ENCODE results near the gene GNB3. TPM values are rescaled to one million over a fixed set of nuclear protein-coding genes. Genes with fewer than 3 reads are reported as not detected.

Gene GNB3
- total RNA-seq, 1 experiment from 2014 or later, result 0.21 TPM

DNA sequence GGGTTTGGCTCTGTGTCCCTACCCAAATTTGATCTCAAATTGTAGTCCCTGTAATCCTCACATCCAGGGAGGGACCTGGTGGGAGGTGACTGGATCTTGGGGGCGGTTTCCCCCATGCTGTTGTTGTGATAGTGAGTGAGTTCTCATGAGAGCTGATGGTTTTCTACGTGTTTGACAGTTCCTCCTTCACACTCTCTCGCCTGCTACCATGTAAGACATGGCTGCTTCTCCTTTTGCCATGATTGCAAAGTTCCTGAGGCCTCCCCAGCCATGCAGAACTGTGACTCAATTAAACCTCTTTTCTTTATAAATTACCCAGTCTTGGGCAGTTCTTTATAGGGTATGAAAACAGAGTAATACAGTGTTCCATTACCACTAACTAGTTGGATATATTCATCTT is 53.6 kb downstream of the GNB3 start:
- no TSS peak for BruUV-seq (replicated peaks)
- Histone ChIP-seq H3K36me3 (ENCODE audit: control insufficient read depth, insufficient read depth, low read length) (no peaks in the 10 kb centered on the region), H3K27ac (ENCODE audit: low read length) (no peak overlapping the region), H3K4me1 (ENCODE audit: control insufficient read depth, insufficient read depth, low read length) (0 out of 2 replicates have a peak, but pooled peaks cover 4% of the 10 kb centered on the region), H3K9me3 (ENCODE audit: control insufficient read depth, insufficient read depth, low read depth, low read length) (no peaks in the 10 kb centered on the region), H3K27me3 (ENCODE audit: control insufficient read depth, insufficient read depth, low read length) (no peaks in the 10 kb centered on the region), H3K4me3 (ENCODE audit: low read depth in 2 of 2, low read length in 2 of 2) (no peak overlapping the region)
- ATAC-seq, result no peak
- ChIA-PET POLR2A (interaction anchor here (0.7 kb wide), 1 partner anchor 23 kb away, joined by 8 read pairs; no protein-coding TSS in a partner anchor), CTCF (interaction anchor here (1.0 kb wide), 1 partner anchor 247 kb away, joined by 8 read pairs; no protein-coding TSS in a partner anchor)
- in situ Hi-C loops (cut with HindIII; ENCODE audit: low pct_unique_long_range_greater_than_20kb, low sequenced_read_pairs) (no loop called here), intact Hi-C loops (cut with micrococcal nuclease; ENCODE audit: unreplicated experiment) (no loop called here)
- no peak for DNase-seq (ENCODE audit: low read depth, low spot score)
- TF ChIP-seq TCF7L2 (IDR thresholded peaks at IDR 0.05; ENCODE audit: low read depth, low read length) (no peak), POLR2AphosphoS5 (IDR thresholded peaks at IDR 0.05; ENCODE audit: low read depth, low read length) (no peak), SIN3A (IDR thresholded peaks at IDR 0.05; ENCODE audit: borderline replicate concordance, insufficient read depth, low read depth, low read length) (no peak)
- TF ChIP-seq, protein P1, sequence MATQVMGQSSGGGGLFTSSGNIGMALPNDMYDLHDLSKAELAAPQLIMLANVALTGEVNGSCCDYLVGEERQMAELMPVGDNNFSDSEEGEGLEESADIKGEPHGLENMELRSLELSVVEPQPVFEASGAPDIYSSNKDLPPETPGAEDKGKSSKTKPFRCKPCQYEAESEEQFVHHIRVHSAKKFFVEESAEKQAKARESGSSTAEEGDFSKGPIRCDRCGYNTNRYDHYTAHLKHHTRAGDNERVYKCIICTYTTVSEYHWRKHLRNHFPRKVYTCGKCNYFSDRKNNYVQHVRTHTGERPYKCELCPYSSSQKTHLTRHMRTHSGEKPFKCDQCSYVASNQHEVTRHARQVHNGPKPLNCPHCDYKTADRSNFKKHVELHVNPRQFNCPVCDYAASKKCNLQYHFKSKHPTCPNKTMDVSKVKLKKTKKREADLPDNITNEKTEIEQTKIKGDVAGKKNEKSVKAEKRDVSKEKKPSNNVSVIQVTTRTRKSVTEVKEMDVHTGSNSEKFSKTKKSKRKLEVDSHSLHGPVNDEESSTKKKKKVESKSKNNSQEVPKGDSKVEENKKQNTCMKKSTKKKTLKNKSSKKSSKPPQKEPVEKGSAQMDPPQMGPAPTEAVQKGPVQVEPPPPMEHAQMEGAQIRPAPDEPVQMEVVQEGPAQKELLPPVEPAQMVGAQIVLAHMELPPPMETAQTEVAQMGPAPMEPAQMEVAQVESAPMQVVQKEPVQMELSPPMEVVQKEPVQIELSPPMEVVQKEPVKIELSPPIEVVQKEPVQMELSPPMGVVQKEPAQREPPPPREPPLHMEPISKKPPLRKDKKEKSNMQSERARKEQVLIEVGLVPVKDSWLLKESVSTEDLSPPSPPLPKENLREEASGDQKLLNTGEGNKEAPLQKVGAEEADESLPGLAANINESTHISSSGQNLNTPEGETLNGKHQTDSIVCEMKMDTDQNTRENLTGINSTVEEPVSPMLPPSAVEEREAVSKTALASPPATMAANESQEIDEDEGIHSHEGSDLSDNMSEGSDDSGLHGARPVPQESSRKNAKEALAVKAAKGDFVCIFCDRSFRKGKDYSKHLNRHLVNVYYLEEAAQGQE (IDR thresholded peaks at IDR 0.05; ENCODE audit: insufficient read depth in 1 of 2, low read depth in 2 of 2, low read length in 1 of 2), result no peak
- TF ChIP-seq, protein P2, sequence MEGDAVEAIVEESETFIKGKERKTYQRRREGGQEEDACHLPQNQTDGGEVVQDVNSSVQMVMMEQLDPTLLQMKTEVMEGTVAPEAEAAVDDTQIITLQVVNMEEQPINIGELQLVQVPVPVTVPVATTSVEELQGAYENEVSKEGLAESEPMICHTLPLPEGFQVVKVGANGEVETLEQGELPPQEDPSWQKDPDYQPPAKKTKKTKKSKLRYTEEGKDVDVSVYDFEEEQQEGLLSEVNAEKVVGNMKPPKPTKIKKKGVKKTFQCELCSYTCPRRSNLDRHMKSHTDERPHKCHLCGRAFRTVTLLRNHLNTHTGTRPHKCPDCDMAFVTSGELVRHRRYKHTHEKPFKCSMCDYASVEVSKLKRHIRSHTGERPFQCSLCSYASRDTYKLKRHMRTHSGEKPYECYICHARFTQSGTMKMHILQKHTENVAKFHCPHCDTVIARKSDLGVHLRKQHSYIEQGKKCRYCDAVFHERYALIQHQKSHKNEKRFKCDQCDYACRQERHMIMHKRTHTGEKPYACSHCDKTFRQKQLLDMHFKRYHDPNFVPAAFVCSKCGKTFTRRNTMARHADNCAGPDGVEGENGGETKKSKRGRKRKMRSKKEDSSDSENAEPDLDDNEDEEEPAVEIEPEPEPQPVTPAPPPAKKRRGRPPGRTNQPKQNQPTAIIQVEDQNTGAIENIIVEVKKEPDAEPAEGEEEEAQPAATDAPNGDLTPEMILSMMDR (IDR thresholded peaks at IDR 0.05), result no peak

Other genes with a start within 250 kb of the GNB3 start
- gene CHD4, start 233.5 kb upstream of the GNB3 start, total RNA-seq (2021; ENCODE audit: unreplicated experiment), result 123 TPM
- not detected for gene LPAR5, start 205.0 kb upstream of the GNB3 start, total RNA-seq (2021; ENCODE audit: unreplicated experiment)
- gene ACRBP, start 193.5 kb upstream of the GNB3 start, total RNA-seq (2021; ENCODE audit: unreplicated experiment), result 0.54 TPM
- gene ING4, start 177.8 kb upstream of the GNB3 start, total RNA-seq (2021; ENCODE audit: unreplicated experiment), result 11.4 TPM
- 54.3 TPM for gene ZNF384, start 151.6 kb upstream of the GNB3 start, total RNA-seq (2021; ENCODE audit: unreplicated experiment)
- gene PIANP, start 140.1 kb upstream of the GNB3 start, total RNA-seq (2021; ENCODE audit: unreplicated experiment), result 0.13 TPM
- gene COPS7A, start 116.9 kb upstream of the GNB3 start, total RNA-seq (2021; ENCODE audit: unreplicated experiment), result 37.5 TPM
- 175 TPM for gene MLF2, start 87.8 kb upstream of the GNB3 start, total RNA-seq (2021; ENCODE audit: unreplicated experiment)
- 395 TPM for gene PTMS, start 74.6 kb upstream of the GNB3 start, total RNA-seq (2021; ENCODE audit: unreplicated experiment)
- gene LAG3, start 68.4 kb upstream of the GNB3 start, total RNA-seq (2021; ENCODE audit: unreplicated experiment), result 2.7 TPM
- gene CD4, start 51.4 kb upstream of the GNB3 start, total RNA-seq (2021; ENCODE audit: unreplicated experiment), result 0.23 TPM
- gene GPR162, start 19.1 kb upstream of the GNB3 start, total RNA-seq (2021; ENCODE audit: unreplicated experiment), result 1.3 TPM
- 11.0 TPM for gene P3H3, start 12.5 kb upstream of the GNB3 start, total RNA-seq (2021; ENCODE audit: unreplicated experiment)
- 59.0 TPM for gene CDCA3, start 10.4 kb downstream of the GNB3 start, total RNA-seq (2021; ENCODE audit: unreplicated experiment)
- gene USP5, start 11.2 kb downstream of the GNB3 start, total RNA-seq (2021; ENCODE audit: unreplicated experiment), result 104 TPM
- 693 TPM for gene TPI1, start 26.6 kb downstream of the GNB3 start, total RNA-seq (2021; ENCODE audit: unreplicated experiment)
- gene SPSB2, start 32.4 kb downstream of the GNB3 start, total RNA-seq (2021; ENCODE audit: unreplicated experiment), result 11.6 TPM
- 6.5 TPM for gene LRRC23, start 63.9 kb downstream of the GNB3 start, total RNA-seq (2021; ENCODE audit: unreplicated experiment)
- 33.5 TPM for gene ENO2, start 73.7 kb downstream of the GNB3 start, total RNA-seq (2021; ENCODE audit: unreplicated experiment)
- 82.3 TPM for gene ATN1, start 87.0 kb downstream of the GNB3 start, total RNA-seq (2021; ENCODE audit: unreplicated experiment)
- gene RNU7-1, start 102.9 kb downstream of the GNB3 start, total RNA-seq (2021; ENCODE audit: unreplicated experiment), result not detected
- gene C12orf57, start 103.1 kb downstream of the GNB3 start, total RNA-seq (2021; ENCODE audit: unreplicated experiment), result 126 TPM
- gene PTPN6, start 110.4 kb downstream of the GNB3 start, total RNA-seq (2021; ENCODE audit: unreplicated experiment), result 13.7 TPM
- 138 TPM for gene PHB2, start 129.7 kb downstream of the GNB3 start, total RNA-seq (2021; ENCODE audit: unreplicated experiment)
- 54.9 TPM for gene EMG1, start 130.0 kb downstream of the GNB3 start, total RNA-seq (2021; ENCODE audit: unreplicated experiment)
- 54.3 TPM for gene LPCAT3, start 177.6 kb downstream of the GNB3 start, total RNA-seq (2021; ENCODE audit: unreplicated experiment)
- 1.8 TPM for gene C1S, start 219.8 kb downstream of the GNB3 start, total RNA-seq (2021; ENCODE audit: unreplicated experiment)